ENCODE results near the gene CACNA1B. TPM values are rescaled to one million over a fixed set of nuclear protein-coding genes. Genes with fewer than 3 reads are reported as not detected.

CACNA1B gene
- polyA plus RNA-seq, 1 experiment, result 0.01 TPM

GRCh38 chr9:137832830-137833590, 44.6 kb upstream of the CACNA1B start:
- no peaks in the 10 kb centered on the region for H3K27me3 ChIP-seq (ENCODE audit: control insufficient read depth, insufficient read depth, low read length)
- H3K36me3 ChIP-seq (ENCODE audit: control insufficient read depth, insufficient read depth, low read length), result peaks cover 24% of the 10 kb centered on the region
- ChIA-PET POLR2A (no interaction called here), CTCF (no interaction called here)
- no peak overlapping the region for H3K4me3 ChIP-seq (ENCODE audit: low read depth, low read length)
- DNase-seq (ENCODE audit: low read depth), result no peak
- no peak for TF ChIP-seq CTCF (IDR thresholded peaks at IDR 0.05; ENCODE audit: insufficient read depth, low read depth, low read length)

GRCh38 chr9:137833721-137834613, 43.6 kb upstream of the CACNA1B start:
- no peak for TF ChIP-seq CTCF (IDR thresholded peaks at IDR 0.05; ENCODE audit: insufficient read depth, low read depth, low read length)
- ChIA-PET CTCF (no interaction called here), POLR2A (no interaction called here)
- Histone ChIP-seq H3K36me3 (ENCODE audit: control insufficient read depth, insufficient read depth, low read length) (peaks cover 23% of the 10 kb centered on the region), H3K27me3 (ENCODE audit: control insufficient read depth, insufficient read depth, low read length) (no peaks in the 10 kb centered on the region), H3K4me3 (ENCODE audit: low read depth, low read length) (no peak overlapping the region)
- no peak for DNase-seq (ENCODE audit: low read depth)

GRCh38 chr9:137834846-137835546, 42.6 kb upstream of the CACNA1B start:
- no peak for DNase-seq (ENCODE audit: low read depth)
- Histone ChIP-seq H3K27me3 (ENCODE audit: control insufficient read depth, insufficient read depth, low read length) (no peaks in the 10 kb centered on the region), H3K36me3 (ENCODE audit: control insufficient read depth, insufficient read depth, low read length) (peaks cover 23% of the 10 kb centered on the region), H3K4me3 (ENCODE audit: low read depth, low read length) (no peak overlapping the region)
- CTCF ChIA-PET, result no interaction called here
- TF ChIP-seq CTCF (IDR thresholded peaks at IDR 0.05; ENCODE audit: insufficient read depth, low read depth, low read length), result no peak
- POLR2A ChIA-PET, result no interaction called here

GRCh38 chr9:137836151-137836830, 41.3 kb upstream of the CACNA1B start:
- Histone ChIP-seq H3K27me3 (ENCODE audit: control insufficient read depth, insufficient read depth, low read length) (no peaks in the 10 kb centered on the region), H3K36me3 (ENCODE audit: control insufficient read depth, insufficient read depth, low read length) (peaks cover 22% of the 10 kb centered on the region), H3K4me3 (ENCODE audit: low read depth, low read length) (no peak overlapping the region)
- POLR2A ChIA-PET, result no interaction called here
- CTCF ChIA-PET, result interaction anchor here (1.9 kb wide), 1 partner anchor 11 kb away, joined by 4 read pairs; no protein-coding TSS in a partner anchor
- TF ChIP-seq CTCF (IDR thresholded peaks at IDR 0.05; ENCODE audit: insufficient read depth, low read depth, low read length), result no peak
- DNase-seq (ENCODE audit: low read depth), result no peak
